ENCODE results near the gene CCDC88B. TPM values are rescaled to one million over a fixed set of nuclear protein-coding genes. Genes with fewer than 3 reads are reported as not detected.

Gene CCDC88B
- total and polyA plus RNA-seq, 2 of the 8 experiments (the other 6 are each of a cell fraction or from before 2014, with no cell fraction given) = 5.9 to 12.5 TPM

DNA sequence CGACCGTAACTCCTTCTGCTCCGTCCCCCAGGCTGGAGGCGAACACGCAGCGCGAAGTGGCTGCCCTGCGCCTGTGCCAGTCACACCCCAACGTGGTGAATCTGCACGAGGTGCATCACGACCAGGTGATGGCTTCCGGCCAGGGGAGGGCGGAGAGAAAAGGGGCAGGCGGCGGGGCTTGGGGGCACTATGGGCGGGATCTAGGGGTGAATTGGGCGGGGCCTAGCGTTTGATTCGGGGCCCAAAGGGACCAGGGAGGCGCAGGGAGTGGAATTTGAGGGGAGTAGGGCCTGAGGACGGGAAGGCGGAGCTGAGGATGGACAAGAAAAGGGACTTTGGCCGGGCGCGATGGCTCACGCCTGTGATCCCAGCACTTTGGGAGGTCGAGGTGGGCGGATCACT, 28.7 kb downstream of the CCDC88B start (continued):
- no peak for TF ChIP-seq CBX8 (IDR thresholded peaks at IDR 0.05; ENCODE audit: borderline replicate concordance, low read depth, low read length)
- no peak for TF ChIP-seq KDM4A (IDR thresholded peaks at IDR 0.05; ENCODE audit: low read depth, low read length, severe bottlenecking)
- no peak for TF ChIP-seq NRF1 (IDR thresholded peaks at IDR 0.05; ENCODE audit: low read depth, low read length)
- no peak for TF ChIP-seq POU5F1 (IDR thresholded peaks at IDR 0.05; ENCODE audit: low read depth, low read length)
- no peak for TF ChIP-seq SRF (IDR thresholded peaks at IDR 0.05; ENCODE audit: low read depth, low read length)
- TF ChIP-seq TAF7 (optimal IDR thresholded peaks at IDR 0.05; ENCODE audit: borderline replicate concordance, low read depth, low read length) = no peak
- TF ChIP-seq, protein P1, sequence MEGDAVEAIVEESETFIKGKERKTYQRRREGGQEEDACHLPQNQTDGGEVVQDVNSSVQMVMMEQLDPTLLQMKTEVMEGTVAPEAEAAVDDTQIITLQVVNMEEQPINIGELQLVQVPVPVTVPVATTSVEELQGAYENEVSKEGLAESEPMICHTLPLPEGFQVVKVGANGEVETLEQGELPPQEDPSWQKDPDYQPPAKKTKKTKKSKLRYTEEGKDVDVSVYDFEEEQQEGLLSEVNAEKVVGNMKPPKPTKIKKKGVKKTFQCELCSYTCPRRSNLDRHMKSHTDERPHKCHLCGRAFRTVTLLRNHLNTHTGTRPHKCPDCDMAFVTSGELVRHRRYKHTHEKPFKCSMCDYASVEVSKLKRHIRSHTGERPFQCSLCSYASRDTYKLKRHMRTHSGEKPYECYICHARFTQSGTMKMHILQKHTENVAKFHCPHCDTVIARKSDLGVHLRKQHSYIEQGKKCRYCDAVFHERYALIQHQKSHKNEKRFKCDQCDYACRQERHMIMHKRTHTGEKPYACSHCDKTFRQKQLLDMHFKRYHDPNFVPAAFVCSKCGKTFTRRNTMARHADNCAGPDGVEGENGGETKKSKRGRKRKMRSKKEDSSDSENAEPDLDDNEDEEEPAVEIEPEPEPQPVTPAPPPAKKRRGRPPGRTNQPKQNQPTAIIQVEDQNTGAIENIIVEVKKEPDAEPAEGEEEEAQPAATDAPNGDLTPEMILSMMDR (IDR thresholded peaks at IDR 0.05; ENCODE audit: control extremely low read depth in 1 of 3, insufficient read depth in 1 of 3, low read depth in 1 of 3, low read length in 3 of 3) = no peak

All from H1 (cell line).